Activated CD4-positive, CD25-positive, alpha-beta regulatory T cell treated with anti-CD3 and anti-CD28 coated beads, Interleukin-2, amount 50 U/mL, for 24 hours (primary cell): Measurements from ENCODE around the gene SART1.
"Not testable (repeated sequence)": the region's sequence is repeated elsewhere in the genome, so short reads cannot be mapped to it uniquely, and the experiment has no call there.

Experiments used
- ATAC-seq, 2 donors: fragments of 150-1000 bp; cut with Tn5 transposase; one replicate each; pipeline ENCODE4 v1.10.0; 2021; ENCODE audit warnings: mild to moderate bottlenecking in 1 of 2, moderate library complexity in 1 of 2

The SART1 gene

GRCh38 chr11:66020212-66020611 is 58.7 kb downstream of the SART1 start:
- no peak for ATAC-seq

- peak in 1 of 2 donors; percentile 41 for ATAC-seq
Measured at GRCh38 chr11:66020618-66021357, 59.3 kb downstream of the SART1 start.

- peak; percentile 87 to 88 for ATAC-seq
Measured at GRCh38 chr11:66022401-66023185, 61.1 kb downstream of the SART1 start.

- not testable (repeated sequence) for ATAC-seq
Measured at GRCh38 chr11:66023186-66023440, 61.6 kb downstream of the SART1 start.

GRCh38 chr11:66026017-66026529 is 64.5 kb downstream of the SART1 start, which contains the start of gene CATSPER1:
Gene CATSPER1, minus strand, starts transcription at chr11:66026479. Its CDS starts 100 bp downstream, at chr11:66026379.
- no peak for ATAC-seq
